ENCODE measurements around the gene CALM1.

Gene CALM1

GRCh38 chr14:90444077-90444696 lies 47.4 kb downstream of the CALM1 start:
- no peak for DNase-seq

- no peak for DNase-seq
Observed at GRCh38 chr14:90445011-90445410, 48.2 kb downstream of the CALM1 start.

- no peak for DNase-seq
Observed at GRCh38 chr14:90446405-90446804, 49.6 kb downstream of the CALM1 start.

- DNase-seq: no peak
Observed at GRCh38 chr14:90447720-90448497, 51.1 kb downstream of the CALM1 start.

GRCh38 chr14:90449411-90449810 lies 52.6 kb downstream of the CALM1 start:
- DNase-seq: no peak

GRCh38 chr14:90450151-90450550 lies 53.3 kb downstream of the CALM1 start:
- no peak for DNase-seq

- DNase-seq: no peak
Observed at GRCh38 chr14:90450667-90451066, 53.8 kb downstream of the CALM1 start.

- DNase-seq: no peak
Observed at GRCh38 chr14:90451443-90451842, 54.6 kb downstream of the CALM1 start.

GRCh38 chr14:90451961-90452360 lies 55.1 kb downstream of the CALM1 start:
- no peak for DNase-seq

GRCh38 chr14:90452366-90452765 lies 55.5 kb downstream of the CALM1 start:
- no peak for DNase-seq

- DNase-seq: no peak
Observed at GRCh38 chr14:90453401-90453951, 56.6 kb downstream of the CALM1 start.

- DNase-seq: no peak
Observed at GRCh38 chr14:90454041-90455000, 57.5 kb downstream of the CALM1 start.

GRCh38 chr14:90455100-90455571 lies 58.3 kb downstream of the CALM1 start:
- no peak for DNase-seq

- DNase-seq: no peak
Observed at GRCh38 chr14:90456551-90456950, 59.7 kb downstream of the CALM1 start.

- no peak for DNase-seq
Observed at GRCh38 chr14:90457186-90457585, 60.4 kb downstream of the CALM1 start.

Data from stimulated activated CD4-positive, alpha-beta T cell treated with anti-CD3 and anti-CD28 coated beads, Interleukin-12 subunit alpha, Interleukin-12 subunit beta, amount 100 ng/mL, for 4 hours (primary cell).